ENCODE results near the gene DHDH.

The DHDH gene

DNA sequence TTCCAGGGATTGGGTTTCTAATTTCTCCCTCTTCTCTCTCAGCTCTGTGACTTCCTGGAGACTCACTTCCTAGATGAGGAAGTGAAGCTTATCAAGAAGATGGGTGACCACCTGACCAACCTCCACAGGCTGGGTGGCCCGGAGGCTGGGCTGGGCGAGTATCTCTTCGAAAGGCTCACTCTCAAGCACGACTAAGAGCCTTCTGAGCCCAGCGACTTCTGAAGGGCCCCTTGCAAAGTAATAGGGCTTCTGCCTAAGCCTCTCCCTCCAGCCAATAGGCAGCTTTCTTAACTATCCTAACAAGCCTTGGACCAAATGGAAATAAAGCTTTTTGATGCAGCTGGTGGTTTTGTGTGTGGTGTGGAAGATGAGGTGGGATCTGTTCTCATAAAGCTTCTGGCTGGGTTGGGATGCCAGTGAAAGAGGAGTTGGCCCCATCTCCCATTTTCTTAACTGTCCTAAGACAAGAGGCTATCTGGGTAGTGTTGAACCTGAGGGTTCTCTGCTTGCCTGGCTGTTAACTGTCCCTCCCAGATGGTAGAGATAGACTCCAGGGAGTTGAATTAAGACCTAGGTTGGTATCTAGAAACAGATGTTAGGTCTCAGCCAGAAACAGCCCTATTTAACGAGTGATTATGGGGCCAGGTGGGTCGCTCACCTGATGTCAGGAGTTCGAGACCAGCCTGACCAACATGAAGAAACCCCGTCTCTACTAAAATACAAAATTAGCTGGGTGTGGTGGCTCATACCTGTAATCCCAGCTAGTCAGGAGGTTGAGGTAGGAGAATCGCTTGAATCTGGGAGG, 33.2 kb downstream of the DHDH start:
- DNase-seq (ENCODE audit: low read depth): no peak

DNA sequence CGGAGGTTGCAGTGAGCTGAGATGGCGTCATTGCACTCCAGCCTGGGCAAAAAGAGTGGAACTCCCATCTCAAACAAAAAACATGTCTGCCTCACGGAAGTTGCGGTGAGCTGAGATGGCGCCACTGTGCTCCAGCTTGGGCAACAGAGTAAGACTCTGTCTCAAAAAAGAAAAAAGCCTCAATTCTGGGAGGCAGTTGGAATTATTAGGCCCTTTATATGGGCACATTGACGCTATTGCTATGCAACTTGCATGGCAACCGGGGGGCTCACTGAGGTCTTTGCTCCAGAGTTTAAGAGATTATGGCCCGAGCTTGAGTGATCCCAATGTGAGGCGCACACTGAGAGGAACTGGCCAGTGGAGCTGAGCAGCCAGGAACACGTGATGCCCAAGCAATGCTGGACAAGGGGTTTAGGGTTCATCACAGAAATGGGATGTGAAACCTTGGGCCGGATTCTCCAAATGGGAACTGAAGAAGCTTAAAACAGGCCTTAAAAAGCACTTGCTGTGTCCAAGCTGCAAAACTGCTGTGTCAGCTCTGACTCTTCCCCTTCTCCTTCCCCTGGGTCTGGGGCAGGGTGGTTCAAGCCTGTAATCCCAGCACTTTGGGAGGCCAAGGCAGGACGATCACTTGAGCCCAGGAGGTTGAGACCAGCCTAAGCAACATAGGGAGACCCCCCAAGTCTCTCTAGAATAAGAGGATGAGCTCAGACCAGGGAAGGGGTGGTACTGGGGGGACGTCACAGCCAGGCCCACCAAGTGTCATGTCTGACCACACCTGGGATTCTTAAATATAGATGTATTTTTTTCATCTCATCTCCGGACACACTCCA, 34.1 kb downstream of the DHDH start:
- peak; percentile 42 for DNase-seq (ENCODE audit: low read depth)

DNA sequence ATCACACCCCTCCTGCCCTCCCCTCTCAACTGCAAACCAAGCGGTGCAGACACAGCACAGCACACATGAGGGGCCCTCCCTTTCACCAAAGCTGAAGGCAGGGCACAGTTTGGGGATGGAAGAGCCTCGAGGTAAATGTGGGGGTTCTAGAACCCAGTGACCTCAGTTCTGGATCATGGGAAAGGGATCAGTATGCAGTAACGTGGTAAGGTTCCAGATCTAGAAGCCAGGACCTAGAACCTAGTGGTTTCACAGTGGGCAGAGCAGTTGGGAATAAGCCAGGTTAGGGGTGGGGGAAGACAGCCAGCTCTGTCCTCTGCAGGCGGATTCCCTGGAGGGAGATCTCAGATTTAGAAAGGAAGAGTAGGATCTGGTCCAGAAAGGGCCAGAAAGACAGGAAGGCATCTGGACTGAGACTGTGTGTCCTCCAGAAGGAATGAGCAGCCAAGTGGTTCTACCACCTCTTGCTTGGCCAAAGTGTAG, 34.7 kb downstream of the DHDH start:
- peak; percentile 25 for DNase-seq (ENCODE audit: low read depth)

DNA sequence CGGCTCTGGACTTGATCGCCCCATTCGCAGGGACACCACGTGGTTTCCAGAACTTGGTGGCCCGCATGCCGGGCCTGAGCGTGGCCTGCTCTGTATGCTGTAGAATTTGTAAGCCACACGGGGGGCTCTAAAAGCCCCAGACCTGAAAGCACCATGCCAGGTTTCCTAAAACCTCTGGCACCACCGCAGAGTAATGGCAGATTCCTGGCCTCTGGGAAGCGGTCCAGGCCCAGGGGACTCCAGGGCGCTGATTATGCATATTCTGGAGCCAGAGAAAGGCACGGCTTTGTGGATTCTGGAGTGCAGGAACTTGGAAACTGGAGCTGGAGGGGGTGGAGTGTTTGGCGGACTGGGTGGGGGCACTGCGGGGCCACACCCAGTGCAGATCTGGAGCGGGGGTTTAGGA, 35.3 kb downstream of the DHDH start:
- DNase-seq (ENCODE audit: low read depth): no peak

DNA sequence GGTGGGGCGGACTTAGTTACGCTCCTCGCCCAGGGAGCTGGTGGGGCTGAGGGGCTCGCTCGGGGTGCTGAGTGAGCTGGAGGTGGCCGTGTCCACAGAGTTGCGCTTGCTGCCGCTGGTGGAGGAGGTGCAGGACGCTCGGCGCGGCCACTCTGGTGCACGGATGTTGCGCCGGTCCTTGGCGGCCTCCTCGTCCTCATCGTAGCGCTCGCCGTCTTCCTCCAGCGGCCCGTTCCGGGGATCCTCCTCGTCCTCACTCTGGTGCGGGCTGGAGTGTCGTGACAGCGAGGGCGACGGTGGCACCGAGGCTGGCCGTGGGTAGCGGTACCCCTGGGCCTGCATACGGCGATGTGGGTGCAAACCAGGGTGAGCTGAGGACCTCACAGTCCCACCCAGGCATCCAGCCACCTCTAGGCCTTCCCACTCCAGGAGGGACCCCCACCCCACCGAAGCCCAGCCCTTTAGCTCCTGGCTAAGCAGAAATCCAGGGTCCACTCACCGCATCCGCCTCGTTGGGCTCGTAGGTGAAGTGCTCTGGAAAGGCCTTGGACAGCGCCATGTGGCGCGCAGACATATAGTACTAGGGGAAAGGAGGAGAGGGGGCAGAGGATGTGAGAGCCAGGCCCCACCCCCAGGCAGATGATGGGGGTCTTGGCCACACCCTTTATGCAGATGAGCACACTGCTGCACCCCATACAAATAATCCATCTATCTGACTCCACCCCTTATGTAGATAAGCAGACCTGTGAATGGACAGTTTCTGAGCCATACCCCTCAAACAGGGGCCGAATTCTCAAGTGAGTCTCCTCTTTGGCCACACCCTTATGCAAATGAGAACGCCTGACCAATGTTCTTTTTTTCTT, 36.0 kb downstream of the DHDH start:
- DNase-seq (ENCODE audit: low read depth): no peak

DNA sequence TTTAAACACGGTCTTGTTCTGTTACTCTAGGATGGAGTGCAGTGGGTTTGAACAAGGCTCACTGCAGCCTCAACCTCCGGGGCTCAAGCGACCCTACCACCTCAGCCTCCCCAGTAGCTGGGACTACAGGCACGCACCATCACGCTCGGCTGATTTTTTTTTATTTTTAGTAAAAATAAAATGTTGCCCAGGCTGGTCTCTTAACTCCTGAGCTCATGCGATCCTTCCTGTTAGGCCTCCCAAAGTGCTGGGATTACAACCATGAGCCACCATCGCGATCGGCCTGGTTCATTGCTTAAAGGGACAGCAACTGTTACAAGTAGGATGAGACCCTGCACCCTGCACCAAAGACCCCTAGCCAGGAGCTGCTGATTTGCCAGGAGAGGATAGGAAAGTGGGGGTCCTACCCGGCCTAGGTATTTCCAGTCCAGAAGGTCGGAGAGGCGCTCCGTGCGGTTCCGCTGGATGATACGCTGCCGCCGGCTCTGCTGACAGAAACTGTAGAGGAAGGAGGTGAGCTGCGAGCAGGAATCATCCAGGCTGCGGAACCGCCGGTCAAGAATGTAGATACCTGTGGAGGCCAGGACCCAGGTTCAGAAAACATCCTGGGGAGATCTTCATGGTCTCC, 36.8 kb downstream of the DHDH start:
- no peak for DNase-seq (ENCODE audit: low read depth)

DNA sequence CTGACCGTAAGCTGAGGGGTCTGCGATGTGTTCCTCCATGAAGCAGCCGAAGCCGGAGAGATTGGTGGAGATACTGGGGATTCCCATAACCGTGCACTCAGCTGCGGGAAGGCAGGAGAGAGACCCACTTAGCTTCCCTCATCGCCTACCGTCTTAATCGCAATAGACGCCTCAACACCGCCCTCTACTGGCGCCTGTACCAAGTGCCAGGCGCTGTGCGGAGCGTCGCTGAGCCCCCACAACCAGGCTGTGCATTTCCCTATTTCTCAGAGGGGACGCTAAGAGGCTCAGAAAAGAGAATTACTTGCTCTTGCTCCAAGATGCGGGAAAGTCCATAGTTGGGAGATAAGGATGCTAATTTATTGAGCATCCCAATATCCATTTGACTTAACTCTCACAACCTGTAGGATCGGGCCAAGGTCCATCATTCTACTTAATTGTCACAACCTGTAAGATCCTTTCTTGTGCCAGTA, 37.5 kb downstream of the DHDH start:
- peak; percentile 40 for DNase-seq (ENCODE audit: low read depth)

DNA sequence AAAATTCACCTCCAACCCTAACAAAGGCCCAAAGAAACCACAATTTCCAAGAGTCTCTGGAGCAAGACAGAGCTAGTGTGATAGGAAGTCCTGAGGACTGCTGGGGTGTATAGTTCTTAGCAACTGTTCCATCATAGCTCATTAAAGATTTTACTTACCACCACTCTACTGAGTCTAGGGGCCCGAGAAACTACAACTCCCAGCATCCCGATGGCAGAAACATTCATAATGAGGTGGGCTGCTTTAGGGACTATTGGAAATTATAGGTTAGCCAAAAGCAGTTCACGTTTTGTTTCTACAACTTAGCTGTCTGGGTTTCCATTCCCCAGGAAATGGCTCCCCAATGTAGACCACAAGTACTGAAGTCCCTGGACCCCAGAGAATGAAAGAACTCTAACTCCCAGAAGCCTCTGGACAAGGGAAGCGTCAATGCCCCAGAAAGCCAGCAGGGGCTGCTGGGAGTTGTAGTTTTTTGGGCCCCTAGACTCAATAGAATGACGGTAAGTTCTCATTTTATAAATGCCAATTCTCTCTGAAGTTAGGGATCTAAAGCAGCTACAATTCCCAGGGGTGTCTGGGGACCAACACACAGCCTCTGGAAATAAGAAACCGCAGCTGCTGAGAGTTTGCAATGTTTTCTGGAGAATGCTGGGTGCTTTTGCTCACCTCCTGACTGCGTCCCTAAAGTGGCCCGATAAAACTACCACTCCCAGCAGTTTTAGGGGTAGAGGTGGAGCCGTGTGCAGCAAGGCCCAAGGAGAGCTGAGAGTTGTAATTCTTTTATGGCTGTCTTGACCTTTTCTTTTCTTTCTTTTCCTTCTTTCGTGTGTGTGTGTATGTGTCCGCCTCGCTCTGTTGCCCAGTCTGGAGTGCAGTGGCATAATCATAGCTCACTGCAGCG, 42.7 kb downstream of the DHDH start:
- DNase-seq (ENCODE audit: low read depth): no peak

DNA sequence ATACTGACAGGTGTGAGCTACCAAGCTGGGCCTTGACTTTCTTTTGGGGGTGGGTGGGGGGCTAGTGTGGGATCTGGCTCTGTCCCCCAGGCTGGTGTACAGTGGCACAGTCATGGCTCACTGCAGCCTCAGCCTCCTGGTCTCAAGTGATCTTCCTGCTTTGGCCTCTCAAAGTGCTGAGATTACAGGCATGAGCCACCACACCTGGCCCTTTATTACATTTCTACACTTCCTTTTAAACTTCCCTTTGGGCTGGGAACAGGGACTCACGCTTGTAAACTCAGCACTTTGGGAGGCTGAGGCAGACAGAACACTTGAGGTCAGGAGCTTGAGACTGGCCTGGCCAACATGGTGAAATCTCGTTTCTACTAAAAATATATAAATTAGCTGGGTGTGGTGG, 43.6 kb downstream of the DHDH start:
- DNase-seq (ENCODE audit: low read depth): no peak

DNA sequence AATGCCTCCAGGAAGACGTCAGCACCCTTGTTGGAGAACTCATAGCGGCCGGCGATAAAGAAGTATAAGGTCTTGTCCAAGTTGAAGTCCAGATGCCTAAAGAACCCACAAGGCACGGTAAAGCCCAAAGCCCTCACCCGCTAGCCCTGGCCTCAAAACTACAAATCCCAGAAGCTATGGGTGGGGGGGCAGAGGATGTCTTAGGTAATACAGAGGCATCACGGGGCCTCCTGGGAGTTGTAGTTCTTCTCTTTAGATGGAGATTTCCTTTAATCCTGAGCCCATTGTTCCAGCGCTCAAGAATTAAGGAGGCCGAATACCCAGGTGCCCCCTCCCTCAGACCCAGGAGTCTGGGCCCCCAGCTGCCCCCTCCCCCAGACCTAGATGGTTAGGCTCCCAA, 48.8 kb downstream of the DHDH start:
- no peak for DNase-seq (ENCODE audit: low read depth)

DNA sequence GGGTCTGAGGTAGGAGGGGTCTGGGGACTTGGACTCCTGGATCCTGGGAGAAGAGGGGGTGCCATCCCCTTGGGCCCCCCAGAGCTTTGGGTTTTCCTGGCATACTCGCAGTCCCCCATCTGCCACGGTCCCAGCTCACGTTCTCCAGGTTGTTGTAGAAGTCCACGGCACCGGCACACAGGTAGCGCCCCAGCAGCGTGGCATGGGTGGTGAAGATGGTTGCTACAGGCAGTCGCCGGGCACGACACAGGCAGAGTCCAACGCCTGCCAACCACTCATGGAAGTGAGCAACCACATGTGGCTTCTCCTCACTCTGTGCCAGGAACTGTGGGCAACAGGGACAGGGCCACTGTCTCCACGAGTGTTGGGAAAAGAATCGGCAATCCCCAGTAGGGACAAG, 52.2 kb downstream of the DHDH start:
- no peak for DNase-seq (ENCODE audit: low read depth)

DNA sequence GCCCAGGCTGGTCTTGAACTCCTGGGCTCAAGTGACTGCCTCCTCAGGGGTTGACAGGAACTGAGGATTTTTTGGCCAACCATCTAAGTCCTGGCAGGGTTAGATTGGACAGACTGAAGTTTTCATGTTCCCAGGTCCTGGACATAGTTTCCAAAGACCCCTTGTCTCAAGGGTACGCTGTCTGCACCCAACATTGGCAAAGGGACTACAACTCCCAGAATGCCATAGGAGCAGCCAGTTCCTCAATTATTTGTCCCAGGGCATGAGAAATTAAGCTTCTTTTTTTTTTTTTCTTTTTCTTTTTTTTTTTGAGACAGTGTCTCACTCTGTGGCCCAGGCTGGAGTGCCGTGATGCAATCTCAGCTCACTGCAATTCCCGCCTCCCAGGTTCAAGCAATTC, 52.7 kb downstream of the DHDH start:
- DNase-seq (ENCODE audit: low read depth): no peak

DNA sequence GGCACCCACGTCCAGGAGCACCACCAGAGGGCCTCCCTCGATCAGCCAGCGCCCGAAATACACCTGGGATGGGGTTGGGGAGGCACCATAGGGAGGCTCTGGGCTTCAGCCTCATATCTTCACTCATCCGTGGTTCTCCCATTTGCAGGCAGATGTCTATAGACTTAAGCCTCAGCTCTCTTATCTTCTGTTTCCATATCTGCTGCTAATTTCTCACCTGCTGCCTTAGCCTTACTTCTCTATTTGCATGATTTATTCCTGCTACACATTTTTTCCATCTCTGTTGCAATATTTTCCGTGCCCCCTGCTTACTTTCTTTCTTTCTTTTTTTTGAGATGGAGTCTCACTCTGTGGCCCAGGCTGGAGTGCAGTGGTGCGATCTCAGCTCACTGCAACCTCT, 53.8 kb downstream of the DHDH start:
- DNase-seq (ENCODE audit: low read depth): no peak

DNA sequence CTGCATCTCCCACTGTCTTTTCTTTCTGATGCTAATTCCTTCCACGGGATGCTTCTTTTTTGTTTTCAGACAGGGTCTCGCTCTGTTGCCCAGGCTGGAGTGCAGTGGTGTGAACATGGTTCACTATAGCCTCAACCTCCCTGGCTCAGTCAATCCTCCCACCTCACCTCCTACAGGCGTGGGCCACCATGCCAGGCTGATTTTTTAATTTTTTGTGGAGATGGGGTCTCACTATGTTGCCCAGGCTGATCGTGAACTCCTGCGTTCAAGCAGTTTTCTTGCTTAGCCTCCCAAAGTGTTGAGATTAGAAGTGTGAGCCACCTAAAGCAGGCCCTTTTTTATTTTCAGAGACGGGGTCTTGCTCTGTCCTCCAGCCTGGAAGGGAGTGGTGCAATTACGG, 54.8 kb downstream of the DHDH start:
- no peak for DNase-seq (ENCODE audit: low read depth)

DNA sequence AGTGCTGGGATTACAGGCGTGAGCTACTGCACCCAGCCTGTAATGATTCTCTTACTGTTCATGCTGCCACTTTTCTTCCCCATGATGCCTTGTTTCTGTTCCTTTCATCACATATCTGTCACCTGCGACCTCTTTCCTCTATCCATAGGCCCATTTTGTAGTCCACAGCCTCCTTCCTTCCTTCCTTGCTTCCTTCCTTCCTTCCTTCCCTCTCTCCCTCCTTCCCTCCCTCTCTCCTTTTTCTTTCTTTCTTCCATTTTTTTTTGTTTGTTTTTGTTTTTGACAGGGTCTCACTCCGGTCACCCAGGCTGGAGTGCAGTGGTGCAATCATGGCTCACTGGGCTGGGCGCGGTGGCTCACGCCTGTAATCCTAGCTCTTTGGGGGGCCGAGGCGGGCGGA, 55.4 kb downstream of the DHDH start:
- no peak for DNase-seq (ENCODE audit: low read depth)

DNA sequence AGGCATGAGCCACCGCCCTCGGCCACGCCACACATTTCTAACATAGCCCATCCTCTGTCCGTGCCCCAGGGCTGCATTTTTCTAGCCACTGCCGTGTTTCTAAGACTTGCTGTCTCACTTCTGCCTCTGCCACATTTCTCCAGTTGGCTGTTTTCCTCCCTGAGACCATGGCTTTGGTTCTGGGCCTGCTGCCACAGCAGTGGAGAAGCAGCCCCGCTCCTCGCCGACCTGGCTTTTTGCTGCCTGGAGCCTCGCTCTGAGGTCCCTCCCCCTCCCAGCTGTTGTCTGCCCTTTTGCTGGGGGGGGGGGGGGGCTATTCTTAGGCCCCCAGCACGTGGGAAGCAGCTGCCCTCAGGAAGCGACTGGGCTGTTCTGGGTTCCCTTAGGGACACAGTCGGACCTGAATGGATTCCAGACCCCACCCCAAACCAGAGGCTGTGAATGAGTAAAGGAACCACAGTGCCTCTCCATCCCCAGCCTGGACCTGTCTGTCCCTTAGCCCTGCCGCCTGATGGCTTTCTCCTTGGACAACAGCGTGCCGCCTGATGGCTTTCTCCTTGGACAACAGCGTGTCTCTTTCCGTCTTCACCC, 56.3 kb downstream of the DHDH start:
- no peak for DNase-seq (ENCODE audit: low read depth)

DNA sequence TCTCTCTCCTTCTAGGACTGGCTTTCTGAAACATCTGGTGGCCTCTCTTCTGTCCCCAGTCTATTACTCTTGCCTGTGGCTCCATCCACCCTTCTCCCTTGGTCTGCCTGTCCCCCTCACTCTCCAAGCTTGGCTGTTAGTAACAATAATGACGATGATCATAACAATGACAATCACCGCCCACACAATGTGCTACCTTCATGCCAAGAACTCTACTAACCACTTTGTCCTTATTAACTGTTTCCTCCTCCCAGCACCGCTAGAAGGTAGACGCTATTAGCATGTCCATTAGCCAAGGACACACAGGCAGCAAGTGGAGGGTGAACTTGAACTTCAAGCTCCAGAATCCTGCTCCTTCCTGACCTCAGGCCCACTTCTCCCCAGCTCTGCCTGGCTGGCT, 56.9 kb downstream of the DHDH start:
- DNase-seq (ENCODE audit: low read depth): no peak

DNA sequence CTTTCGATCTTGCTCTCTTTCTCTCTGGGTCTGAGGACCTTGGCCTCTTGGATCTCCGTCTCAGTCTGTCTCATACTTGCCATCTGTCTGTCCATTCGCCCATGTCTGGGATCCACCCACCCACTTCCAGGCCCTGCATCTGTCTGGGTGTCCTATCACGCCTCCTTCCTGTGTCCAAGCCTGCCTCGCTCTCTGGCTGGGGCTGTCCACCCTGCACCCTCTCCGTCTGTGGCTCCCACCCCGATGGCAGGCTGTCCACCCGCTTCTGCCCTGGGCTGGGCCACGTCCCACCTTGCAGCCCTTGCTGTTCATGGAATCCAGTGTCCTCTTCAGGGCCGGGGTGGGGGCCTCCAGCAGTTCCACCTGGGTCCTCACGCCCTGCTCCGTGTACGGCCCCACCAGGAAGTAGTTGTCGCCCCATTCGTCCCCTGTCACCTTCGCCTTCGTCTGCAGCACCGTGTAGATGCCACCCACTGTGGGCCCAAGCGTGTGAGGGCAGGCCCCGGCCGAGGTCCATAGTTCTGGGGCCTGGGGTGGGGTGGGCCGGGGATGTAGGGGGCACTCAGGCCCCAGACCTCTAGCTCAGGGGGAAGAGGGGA, 57.6 kb downstream of the DHDH start:
- no peak for DNase-seq (ENCODE audit: low read depth)

DNA sequence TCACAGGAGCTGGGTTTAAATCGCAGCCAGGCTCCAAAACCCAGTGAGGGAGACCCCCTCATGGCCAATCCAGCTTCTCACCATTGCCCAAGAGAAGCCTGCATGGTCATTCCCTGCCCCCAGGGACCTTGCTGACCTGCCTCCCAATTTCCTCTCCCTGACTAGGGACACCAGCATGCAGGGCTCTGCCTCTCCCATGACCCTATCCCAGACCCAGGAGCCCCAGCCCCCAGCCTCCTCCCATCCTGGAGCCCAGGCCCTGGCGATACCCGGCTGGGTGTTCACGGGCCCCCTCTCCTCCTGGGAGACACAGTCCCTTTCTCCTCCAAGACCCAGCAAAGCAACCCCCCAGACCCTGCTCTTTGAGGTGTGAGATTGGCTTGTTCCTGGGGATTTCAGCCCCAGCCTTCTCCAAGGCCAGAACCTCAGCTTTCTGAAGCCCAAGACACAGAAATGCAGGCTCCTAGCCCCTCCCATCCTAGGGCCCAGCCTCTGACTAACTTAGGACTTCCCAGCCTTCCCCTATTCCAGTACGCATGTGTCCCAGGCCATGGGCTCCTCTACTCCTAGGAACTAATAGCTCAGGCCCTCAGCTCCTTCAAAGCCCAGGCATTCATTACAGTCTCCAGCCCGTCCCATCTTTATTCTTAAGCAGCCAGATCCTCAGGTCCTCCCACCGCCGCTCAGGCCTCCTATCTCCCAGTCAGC, 58.5 kb downstream of the DHDH start:
- DNase-seq (ENCODE audit: low read depth): peak; percentile 59
